ENCODE measurements around the gene KLC3. TPM values are rescaled to one million over a fixed set of nuclear protein-coding genes. Genes with fewer than 3 reads are reported as not detected.

The KLC3 gene
- total RNA-seq, 1 experiment from 2014 or later = 22.8 TPM

DNA sequence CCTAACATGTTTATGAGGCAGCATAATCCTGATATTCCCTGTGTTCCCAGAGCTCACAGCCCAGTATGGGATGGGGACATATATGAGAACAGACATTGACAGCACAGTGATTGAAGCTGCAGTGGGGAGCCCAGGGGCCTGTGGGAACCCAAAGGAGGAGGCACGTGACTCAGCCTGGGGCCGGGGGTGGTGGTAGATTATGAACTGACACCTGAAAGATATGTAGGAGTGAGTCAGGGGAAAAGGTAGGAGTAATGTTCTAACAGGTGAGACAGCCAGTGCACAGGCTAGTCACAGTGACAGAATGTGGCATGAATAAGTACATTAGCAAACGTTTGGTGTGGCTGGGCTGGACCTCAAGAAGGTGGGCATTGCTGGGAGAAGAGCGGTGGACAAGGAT is 46.9 kb upstream of the KLC3 start (continued):
- TF ChIP-seq, protein P1, sequence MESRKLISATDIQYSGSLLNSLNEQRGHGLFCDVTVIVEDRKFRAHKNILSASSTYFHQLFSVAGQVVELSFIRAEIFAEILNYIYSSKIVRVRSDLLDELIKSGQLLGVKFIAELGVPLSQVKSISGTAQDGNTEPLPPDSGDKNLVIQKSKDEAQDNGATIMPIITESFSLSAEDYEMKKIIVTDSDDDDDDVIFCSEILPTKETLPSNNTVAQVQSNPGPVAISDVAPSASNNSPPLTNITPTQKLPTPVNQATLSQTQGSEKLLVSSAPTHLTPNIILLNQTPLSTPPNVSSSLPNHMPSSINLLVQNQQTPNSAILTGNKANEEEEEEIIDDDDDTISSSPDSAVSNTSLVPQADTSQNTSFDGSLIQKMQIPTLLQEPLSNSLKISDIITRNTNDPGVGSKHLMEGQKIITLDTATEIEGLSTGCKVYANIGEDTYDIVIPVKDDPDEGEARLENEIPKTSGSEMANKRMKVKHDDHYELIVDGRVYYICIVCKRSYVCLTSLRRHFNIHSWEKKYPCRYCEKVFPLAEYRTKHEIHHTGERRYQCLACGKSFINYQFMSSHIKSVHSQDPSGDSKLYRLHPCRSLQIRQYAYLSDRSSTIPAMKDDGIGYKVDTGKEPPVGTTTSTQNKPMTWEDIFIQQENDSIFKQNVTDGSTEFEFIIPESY (IDR thresholded peaks at IDR 0.05; ENCODE audit: extremely low read depth, insufficient replicate concordance, low read length) = no peak
- no peak for TF ChIP-seq RAD21 (IDR thresholded peaks at IDR 0.05; ENCODE audit: low read depth)
- no peak for TF ChIP-seq FOSL1 (IDR thresholded peaks at IDR 0.05; ENCODE audit: low read depth)
- TF ChIP-seq, protein P2, sequence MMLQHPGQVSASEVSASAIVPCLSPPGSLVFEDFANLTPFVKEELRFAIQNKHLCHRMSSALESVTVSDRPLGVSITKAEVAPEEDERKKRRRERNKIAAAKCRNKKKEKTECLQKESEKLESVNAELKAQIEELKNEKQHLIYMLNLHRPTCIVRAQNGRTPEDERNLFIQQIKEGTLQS (IDR thresholded peaks at IDR 0.05) = no peak
- TF ChIP-seq SRF (IDR thresholded peaks at IDR 0.05; ENCODE audit: low read depth) = no peak

DNA sequence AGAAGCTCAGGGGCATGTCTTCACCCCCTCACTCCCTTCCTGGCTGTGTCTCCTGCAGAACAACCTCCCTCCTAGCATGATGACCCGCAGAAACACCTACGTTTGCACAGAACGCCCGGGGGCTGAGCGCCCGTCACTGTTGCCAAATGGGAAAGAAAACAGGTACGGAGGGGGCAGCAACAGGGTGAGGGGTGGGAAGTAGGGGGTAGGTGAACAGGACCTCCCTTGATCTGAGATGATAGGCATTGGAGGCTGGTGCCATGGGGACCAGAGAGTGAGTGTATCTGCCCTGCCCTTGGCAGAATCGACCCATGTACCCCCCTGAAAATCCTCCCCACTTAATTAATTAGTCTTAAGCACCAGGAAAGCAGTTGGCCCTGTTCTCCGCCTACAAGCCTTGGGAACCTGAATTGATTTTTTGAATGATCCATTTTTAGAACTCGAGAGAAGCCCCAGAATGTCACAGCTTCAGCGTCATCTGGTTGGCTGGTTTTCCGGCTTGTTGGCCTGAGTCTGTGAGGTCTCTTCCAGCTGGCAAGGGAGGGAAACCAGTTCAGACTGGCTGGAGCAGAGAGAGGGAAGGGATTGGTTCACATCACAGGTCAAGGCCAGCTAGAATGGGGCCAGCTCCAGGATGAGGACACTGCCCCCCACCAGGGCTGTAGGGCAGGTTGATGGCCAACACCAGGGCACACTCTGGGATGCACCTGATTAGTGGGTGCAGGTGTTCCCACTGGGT is 46.1 kb upstream of the KLC3 start:
- ChIA-PET RAD21 (ENCODE audit: low non-redundant PET in 1 of 2, low total read pairs in 2 of 2, uncharacterized antibody in 2 of 2, unreplicated experiment in 2 of 2) (no interaction called here), POLR2A (no interaction called here), CTCF (no interaction called here)
- no TSS peak for BruUV-seq (replicated peaks)
- no peak overlapping the region for H3K9ac ChIP-seq (ENCODE audit: low read length)
- H3K4me3 ChIP-seq (replicated peaks in 1 of 2; ENCODE audit: low read depth in 1 of 2, low read length in 2 of 2) = no peak overlapping the region
- H3K9me2 ChIP-seq (ENCODE audit: insufficient read depth) = no peaks in the 10 kb centered on the region
- H2AFZ ChIP-seq (ENCODE audit: low read depth, low read length, poor library complexity, severe bottlenecking) = no peak overlapping the region
- peaks cover 3 to 24% of the 10 kb centered on the region in 2 experiments; a peak in 3 of 4 replicates for H3K4me1 ChIP-seq (ENCODE audit: control insufficient read depth in 1 of 2, insufficient read depth in 2 of 2, low read length in 2 of 2)
- intact Hi-C loops (cut with micrococcal nuclease) = no loop called here
- no peaks in the 10 kb centered on the region for H3K79me2 ChIP-seq (ENCODE audit: insufficient read depth, low read length)
- H3K9me3 ChIP-seq (ENCODE audit: control insufficient read depth in 1 of 2, insufficient read depth in 1 of 2, low read depth in 1 of 2, low read length in 2 of 2) = no peaks in the 10 kb centered on the region
- DNase-seq (ENCODE audit: low read depth, low spot score) (no peak), ATAC-seq (no peak)
- no peaks in the 10 kb centered on the region for H3K27me3 ChIP-seq (ENCODE audit: insufficient read depth, low read length)
- no peak for TF ChIP-seq SRF (IDR thresholded peaks at IDR 0.05; ENCODE audit: low read depth)
- TF ChIP-seq SIN3A (IDR thresholded peaks at IDR 0.05; ENCODE audit: low read depth) = no peak
- TF ChIP-seq EZH2phosphoT487 (IDR thresholded peaks at IDR 0.05; ENCODE audit: borderline replicate concordance) = no peak
- TF ChIP-seq YY1 (IDR thresholded peaks at IDR 0.05; ENCODE audit: extremely low read depth, insufficient replicate concordance, low read depth, low read length) = no peak
- TF ChIP-seq, protein P1 (IDR thresholded peaks at IDR 0.05; ENCODE audit: extremely low read depth, insufficient replicate concordance, low read length) = no peak
- no peak for TF ChIP-seq TCF7L2 (IDR thresholded peaks at IDR 0.05; ENCODE audit: borderline replicate concordance, extremely low read depth, insufficient read depth, insufficient read length)
- TF ChIP-seq ZFX (IDR thresholded peaks at IDR 0.05) = no peak
- TF ChIP-seq, protein P3, sequence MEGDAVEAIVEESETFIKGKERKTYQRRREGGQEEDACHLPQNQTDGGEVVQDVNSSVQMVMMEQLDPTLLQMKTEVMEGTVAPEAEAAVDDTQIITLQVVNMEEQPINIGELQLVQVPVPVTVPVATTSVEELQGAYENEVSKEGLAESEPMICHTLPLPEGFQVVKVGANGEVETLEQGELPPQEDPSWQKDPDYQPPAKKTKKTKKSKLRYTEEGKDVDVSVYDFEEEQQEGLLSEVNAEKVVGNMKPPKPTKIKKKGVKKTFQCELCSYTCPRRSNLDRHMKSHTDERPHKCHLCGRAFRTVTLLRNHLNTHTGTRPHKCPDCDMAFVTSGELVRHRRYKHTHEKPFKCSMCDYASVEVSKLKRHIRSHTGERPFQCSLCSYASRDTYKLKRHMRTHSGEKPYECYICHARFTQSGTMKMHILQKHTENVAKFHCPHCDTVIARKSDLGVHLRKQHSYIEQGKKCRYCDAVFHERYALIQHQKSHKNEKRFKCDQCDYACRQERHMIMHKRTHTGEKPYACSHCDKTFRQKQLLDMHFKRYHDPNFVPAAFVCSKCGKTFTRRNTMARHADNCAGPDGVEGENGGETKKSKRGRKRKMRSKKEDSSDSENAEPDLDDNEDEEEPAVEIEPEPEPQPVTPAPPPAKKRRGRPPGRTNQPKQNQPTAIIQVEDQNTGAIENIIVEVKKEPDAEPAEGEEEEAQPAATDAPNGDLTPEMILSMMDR (IDR thresholded peaks at IDR 0.05 in 2 of 3, conservative IDR thresholded peaks at IDR 0.05 in 1 of 3; ENCODE audit: borderline replicate concordance in 1 of 3, insufficient read depth in 1 of 3, low read depth in 2 of 3, low read length in 2 of 3) = no peak
- 0 out of 4 replicates have a peak, but pooled peaks cover 4% of the 10 kb centered on the region in 2 experiments for H3K36me3 ChIP-seq (ENCODE audit: control insufficient read depth in 1 of 2, insufficient read depth in 2 of 2, low read length in 2 of 2)
- peak overlapping the region; percentile 23; the same call in 1 of the 2 replicates for H3K4me2 ChIP-seq (ENCODE audit: low read length)
- H4K20me1 ChIP-seq (ENCODE audit: insufficient read depth) = no peaks in the 10 kb centered on the region
- no peak overlapping the region for H3K27ac ChIP-seq (ENCODE audit: low read depth, low read length)

Measured in HCT116 (cell line).